Fibroblast of villous mesenchyme (primary cell): Measurements from ENCODE around the gene UTP25. TPM values are rescaled to one million over a fixed set of nuclear protein-coding genes. Genes with fewer than 3 reads are reported as not detected.

ENCODE experiments used
- DNase-seq: peaks from one replicate; pipeline ENCODE4 v3.0.0-alpha.2; 2010; ENCODE audit warnings: low read depth
- H3K4me3 ChIP-seq: 2 replicates; pipeline ENCODE4 v1.5.1; 2011; ENCODE audit warnings: low read depth, mild to moderate bottlenecking, low read length
- CTCF ChIP-seq: IDR thresholded peaks from 2 replicates; pipeline ENCODE4 v1.5.1; 2012; ENCODE audit warnings: low read depth, mild to moderate bottlenecking, low read length; ENCODE audit not compliant: insufficient read depth
- total RNA-seq: library from RNA; depleted of rRNA; stranded (reverse); fragments of >200 nt; gene quantifications from 2 replicates; pipeline ENCODE4 v1.2.3, GENCODE V29; 2012

UTP25 gene
- total RNA-seq, 1 donor: 12.1 TPM

- H3K4me3 ChIP-seq: no peak overlapping the region
- TF ChIP-seq CTCF: peak; percentile 10
- DNase-seq: no peak
These were observed 29.7 kb upstream of the UTP25 start for GRCh38 chr1:209797978-209798639.

GRCh38 chr1:209800984-209801834 lies 26.6 kb upstream of the UTP25 start:
- DNase-seq: no peak
- no peak for TF ChIP-seq CTCF
- no peak overlapping the region for H3K4me3 ChIP-seq

- DNase-seq: no peak
- no peak overlapping the region for H3K4me3 ChIP-seq
- TF ChIP-seq CTCF: no peak
These were observed 25.5 kb upstream of the UTP25 start for GRCh38 chr1:209802117-209802779.

GRCh38 chr1:209802780-209803152 lies 25.0 kb upstream of the UTP25 start:
- no peak for TF ChIP-seq CTCF
- no peak overlapping the region for H3K4me3 ChIP-seq
- DNase-seq: no peak

GRCh38 chr1:209803568-209803967 lies 24.2 kb upstream of the UTP25 start:
- TF ChIP-seq CTCF: no peak
- DNase-seq: no peak
- no peak overlapping the region for H3K4me3 ChIP-seq

- no peak for TF ChIP-seq CTCF
- DNase-seq: no peak
- H3K4me3 ChIP-seq: peak overlapping the region; percentile 55
These were observed 22.4 kb upstream of the UTP25 start for GRCh38 chr1:209805341-209805781.
